Measurements from ENCODE around the gene PLCB1.

Gene PLCB1

GRCh38 chr20:8298426-8299043, 166.5 kb downstream of the PLCB1 start:
- Histone ChIP-seq H3K27me3 (ENCODE audit: control insufficient read depth, low read length) (no peaks in the 10 kb centered on the region), H3K36me3 (ENCODE audit: control insufficient read depth, low read length) (no peaks in the 10 kb centered on the region), H3K9me3 (ENCODE audit: control insufficient read depth, insufficient read depth, low read length) (no peaks in the 10 kb centered on the region), H3K4me2 (ENCODE audit: low read length) (no peak overlapping the region), H3K79me2 (ENCODE audit: control insufficient read depth, low read length) (no peaks in the 10 kb centered on the region), H3K27ac (ENCODE audit: low read depth, low read length) (no peak overlapping the region), H3K4me1 (ENCODE audit: control insufficient read depth, low read length) (no peaks in the 10 kb centered on the region), H3K4me3 (ENCODE audit: low read length) (no peak overlapping the region), H3F3A (ENCODE audit: control insufficient read depth, insufficient read depth) (no peaks in the 10 kb centered on the region), H3K9me2 (replicated peaks; ENCODE audit: control insufficient read depth, low read length) (no peaks in the 10 kb centered on the region), H4K20me1 (ENCODE audit: control insufficient read depth, insufficient read depth, low read depth, low read length) (no peaks in the 10 kb centered on the region)
- no peak for TF ChIP-seq EZH2phosphoT487 (IDR thresholded peaks at IDR 0.05; ENCODE audit: borderline replicate concordance, low read length)
- no peak for TF ChIP-seq CTCF (IDR thresholded peaks at IDR 0.05; ENCODE audit: low read depth, low read length, poor library complexity, severe bottlenecking)

GRCh38 chr20:8299921-8300320, 167.9 kb downstream of the PLCB1 start:
- H3K27me3 ChIP-seq (ENCODE audit: control insufficient read depth, low read length): no peaks in the 10 kb centered on the region
- TF ChIP-seq CTCF (IDR thresholded peaks at IDR 0.05; ENCODE audit: low read depth, low read length, poor library complexity, severe bottlenecking) (no peak), EZH2phosphoT487 (IDR thresholded peaks at IDR 0.05; ENCODE audit: borderline replicate concordance, low read length) (no peak)
- H3K9me2 ChIP-seq (replicated peaks; ENCODE audit: control insufficient read depth, low read length): no peaks in the 10 kb centered on the region
- no peak overlapping the region for H3K4me2 ChIP-seq (ENCODE audit: low read length)
- no peaks in the 10 kb centered on the region for H3K4me1 ChIP-seq (ENCODE audit: control insufficient read depth, low read length)
- no peaks in the 10 kb centered on the region for H3K79me2 ChIP-seq (ENCODE audit: control insufficient read depth, low read length)
- no peaks in the 10 kb centered on the region for H4K20me1 ChIP-seq (ENCODE audit: control insufficient read depth, insufficient read depth, low read depth, low read length)
- no peak overlapping the region for H3K27ac ChIP-seq (ENCODE audit: low read depth, low read length)
- H3K9me3 ChIP-seq (ENCODE audit: control insufficient read depth, insufficient read depth, low read length): no peaks in the 10 kb centered on the region
- H3F3A ChIP-seq (ENCODE audit: control insufficient read depth, insufficient read depth): no peaks in the 10 kb centered on the region
- H3K36me3 ChIP-seq (ENCODE audit: control insufficient read depth, low read length): no peaks in the 10 kb centered on the region
- H3K4me3 ChIP-seq (ENCODE audit: low read length): no peak overlapping the region

GRCh38 chr20:8301655-8302054, 169.6 kb downstream of the PLCB1 start:
- H3K9me3 ChIP-seq (ENCODE audit: control insufficient read depth, insufficient read depth, low read length): no peaks in the 10 kb centered on the region
- H3K36me3 ChIP-seq (ENCODE audit: control insufficient read depth, low read length): no peaks in the 10 kb centered on the region
- H3K4me2 ChIP-seq (ENCODE audit: low read length): no peak overlapping the region
- TF ChIP-seq CTCF (IDR thresholded peaks at IDR 0.05; ENCODE audit: low read depth, low read length, poor library complexity, severe bottlenecking) (no peak), EZH2phosphoT487 (IDR thresholded peaks at IDR 0.05; ENCODE audit: borderline replicate concordance, low read length) (no peak)
- H3K27me3 ChIP-seq (ENCODE audit: control insufficient read depth, low read length): no peaks in the 10 kb centered on the region; the same call in 1 of the 2 replicates
- H3F3A ChIP-seq (ENCODE audit: control insufficient read depth, insufficient read depth): no peaks in the 10 kb centered on the region
- no peak overlapping the region for H3K4me3 ChIP-seq (ENCODE audit: low read length)
- H3K79me2 ChIP-seq (ENCODE audit: control insufficient read depth, low read length): no peaks in the 10 kb centered on the region
- H3K27ac ChIP-seq (ENCODE audit: low read depth, low read length): no peak overlapping the region
- H3K4me1 ChIP-seq (ENCODE audit: control insufficient read depth, low read length): no peaks in the 10 kb centered on the region
- no peaks in the 10 kb centered on the region for H4K20me1 ChIP-seq (ENCODE audit: control insufficient read depth, insufficient read depth, low read depth, low read length)
- H3K9me2 ChIP-seq (replicated peaks; ENCODE audit: control insufficient read depth, low read length): no peaks in the 10 kb centered on the region
